ENCODE results near the gene CYBB.

DNA sequence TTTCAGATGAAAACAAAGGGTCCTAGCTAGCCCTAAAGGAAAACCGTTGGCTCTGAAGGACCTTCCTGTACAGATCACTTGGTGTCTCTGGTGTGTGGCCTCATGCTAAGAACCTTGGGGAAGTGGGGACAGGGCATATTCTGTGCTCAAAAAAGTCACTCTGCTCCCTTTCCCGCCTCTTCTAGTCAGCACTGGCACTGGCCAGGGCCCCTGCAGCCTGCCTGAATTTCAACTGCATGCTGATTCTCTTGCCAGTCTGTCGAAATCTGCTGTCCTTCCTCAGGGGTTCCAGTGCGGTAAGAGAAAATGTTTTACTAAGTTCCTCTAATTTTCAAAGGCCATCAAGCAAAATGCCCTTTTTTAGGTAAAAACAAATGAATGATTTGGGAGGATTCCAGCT is 3.4 kb downstream of the CYBB start:
- TF ChIP-seq, protein P1, sequence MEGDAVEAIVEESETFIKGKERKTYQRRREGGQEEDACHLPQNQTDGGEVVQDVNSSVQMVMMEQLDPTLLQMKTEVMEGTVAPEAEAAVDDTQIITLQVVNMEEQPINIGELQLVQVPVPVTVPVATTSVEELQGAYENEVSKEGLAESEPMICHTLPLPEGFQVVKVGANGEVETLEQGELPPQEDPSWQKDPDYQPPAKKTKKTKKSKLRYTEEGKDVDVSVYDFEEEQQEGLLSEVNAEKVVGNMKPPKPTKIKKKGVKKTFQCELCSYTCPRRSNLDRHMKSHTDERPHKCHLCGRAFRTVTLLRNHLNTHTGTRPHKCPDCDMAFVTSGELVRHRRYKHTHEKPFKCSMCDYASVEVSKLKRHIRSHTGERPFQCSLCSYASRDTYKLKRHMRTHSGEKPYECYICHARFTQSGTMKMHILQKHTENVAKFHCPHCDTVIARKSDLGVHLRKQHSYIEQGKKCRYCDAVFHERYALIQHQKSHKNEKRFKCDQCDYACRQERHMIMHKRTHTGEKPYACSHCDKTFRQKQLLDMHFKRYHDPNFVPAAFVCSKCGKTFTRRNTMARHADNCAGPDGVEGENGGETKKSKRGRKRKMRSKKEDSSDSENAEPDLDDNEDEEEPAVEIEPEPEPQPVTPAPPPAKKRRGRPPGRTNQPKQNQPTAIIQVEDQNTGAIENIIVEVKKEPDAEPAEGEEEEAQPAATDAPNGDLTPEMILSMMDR (conservative IDR thresholded peaks at IDR 0.05; ENCODE audit: low read depth, low read length) = no peak
- TF ChIP-seq EZH2phosphoT487 (IDR thresholded peaks at IDR 0.05; ENCODE audit: borderline replicate concordance, low read length) = no peak

Data from PC-3 (cell line).